BLaER1 treated with 17β-estradiol and CSF1 and Interleukin-3, amounts not matched to agents 10 nM and 100 nM (cell line): ENCODE measurements around the gene LONRF3.

Experiments used
- H3K27ac ChIP-seq, 11 experiments: shearing (Covaris generic); formaldehyde crosslinking; 2 replicates each; pipeline ENCODE4 v1.8.1; 2022
- H3K27me3 ChIP-seq, 11 experiments: shearing (Covaris generic); formaldehyde crosslinking; 2 replicates each; pipeline ENCODE4 v1.8.1; 2022
- H3K36me3 ChIP-seq, 11 experiments: shearing (Covaris generic); formaldehyde crosslinking; 2 replicates each; pipeline ENCODE4 v1.8.1; 2022
- H3K4me1 ChIP-seq, 10 experiments: shearing (Covaris generic); formaldehyde crosslinking; 2 replicates each; pipeline ENCODE4 v1.8.1; 2022
- H3K4me2 ChIP-seq, 11 experiments: shearing (Covaris generic); formaldehyde crosslinking; 2 replicates each; pipeline ENCODE4 v1.8.1; 2022
- H3K4me3 ChIP-seq, 10 experiments: shearing (Covaris generic); formaldehyde crosslinking; 2 replicates each; pipeline ENCODE4 v1.8.1; 2022
- H3K9ac ChIP-seq, 11 experiments: shearing (Covaris generic); formaldehyde crosslinking; 2 replicates each; pipeline ENCODE4 v1.8.1; 2022
- H3K9me3 ChIP-seq, 11 experiments: shearing (Covaris generic); formaldehyde crosslinking; replicated peaks in 1 of 11; 2 replicates each; pipeline ENCODE4 v1.8.1; 2022
- H4K20me1 ChIP-seq, 11 experiments: shearing (Covaris generic); formaldehyde crosslinking; 2 replicates each; pipeline ENCODE4 v1.8.1; 2022
- Cebpa-rat ChIP-seq, 11 experiments: shearing (Covaris generic); IDR thresholded peaks; 2 replicates each; pipeline ENCODE4 v1.8.1; 2022

The LONRF3 gene

DNA sequence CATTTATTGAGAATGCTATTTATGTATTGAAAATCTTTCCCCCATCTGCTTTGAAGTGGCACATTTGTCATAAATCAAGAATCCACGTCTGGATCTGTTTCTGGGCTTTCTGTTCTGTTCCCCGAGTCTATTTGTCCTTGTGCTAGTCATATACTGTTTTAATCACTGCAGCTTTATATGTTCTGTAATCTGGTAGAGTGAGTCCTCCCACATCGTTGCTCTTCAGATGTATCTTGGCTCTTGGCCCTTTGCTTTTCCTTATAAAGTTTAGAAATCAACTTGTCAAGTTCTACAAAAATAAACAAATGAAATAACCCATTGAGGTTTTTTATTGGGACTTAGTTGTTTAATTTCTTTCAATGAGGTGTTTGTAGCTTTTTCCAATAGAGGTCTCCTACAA, 29.0 kb downstream of the LONRF3 start:
- H3K36me3 ChIP-seq: peaks cover 12 to 78% (median 37%) of the 10 kb centered on the region in 11 experiments; a peak in 20 of 22 replicates
- H3K27me3 ChIP-seq: no peaks in the 10 kb centered on the region
- no peak overlapping the region for H3K4me3 ChIP-seq
- TF ChIP-seq Cebpa-rat (IDR thresholded peaks at IDR 0.05): no peak
- H3K4me1 ChIP-seq: no peaks in the 10 kb centered on the region
- H3K27ac ChIP-seq: no peak overlapping the region
- peaks cover 45 to 100% (median 94%) of the 10 kb centered on the region in 11 experiments; a peak in 21 of 22 replicates for H4K20me1 ChIP-seq
- H3K9ac ChIP-seq: no peak overlapping the region
- no peak overlapping the region for H3K4me2 ChIP-seq
- H3K9me3 ChIP-seq: no peaks in the 10 kb centered on the region

GRCh38 chrX:119004920-119005524, 30.6 kb downstream of the LONRF3 start:
- Histone ChIP-seq H3K9me3 (no peaks in the 10 kb centered on the region), H3K27ac (no peak overlapping the region), H3K36me3 (peaks cover 15 to 85% (median 45%) of the 10 kb centered on the region in 11 experiments)

DNA sequence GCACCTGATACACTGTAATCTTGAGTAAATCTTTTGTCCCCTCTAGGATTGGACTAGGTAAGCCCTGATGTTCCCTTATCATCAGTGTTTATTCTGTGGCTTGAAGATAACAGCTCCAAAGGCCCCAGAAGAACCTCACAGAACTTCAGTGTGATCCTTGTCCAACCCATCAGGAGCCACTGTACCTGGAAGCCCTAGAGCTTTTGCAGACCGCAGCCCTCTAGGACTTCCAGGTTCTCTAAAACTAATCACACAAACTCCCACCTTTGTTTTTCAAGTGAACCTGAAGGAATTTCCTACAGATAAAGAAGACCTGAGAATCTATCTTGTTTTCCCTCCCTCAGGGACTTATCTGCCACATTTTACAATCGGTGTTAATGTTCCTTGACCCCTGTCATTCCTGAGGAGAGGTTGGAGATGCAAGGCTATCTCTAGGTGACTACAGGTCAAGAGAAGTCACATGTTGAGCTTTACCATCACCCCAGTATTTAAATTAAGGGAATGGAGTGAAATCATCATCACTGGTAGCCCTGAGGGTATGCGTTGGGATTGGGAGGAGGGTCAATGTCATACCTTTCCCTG, 32.9 kb downstream of the LONRF3 start:
- no peak overlapping the region for H3K27ac ChIP-seq
- no peak for TF ChIP-seq Cebpa-rat (IDR thresholded peaks at IDR 0.05)

More at GRCh38 chrX:119004920-119005524, 30.6 kb downstream of the LONRF3 start:
- Histone ChIP-seq H3K9ac (no peak overlapping the region), H4K20me1 (peaks cover 45 to 100% (median 94%) of the 10 kb centered on the region in 11 experiments; a peak in 21 of 22 replicates), H3K27me3 (no peaks in the 10 kb centered on the region), H3K4me2 (no peak overlapping the region; a peak in 1 of 22 replicates), H3K4me3 (no peak overlapping the region), H3K4me1 (0 out of 20 replicates have a peak, but pooled peaks cover 0 to 5% (median 0%) of the 10 kb centered on the region in 10 experiments)
- no peak for TF ChIP-seq Cebpa-rat (IDR thresholded peaks at IDR 0.05)

GRCh38 chrX:119008110-119008744, 33.8 kb downstream of the LONRF3 start:
- Histone ChIP-seq H3K4me3 (no peak overlapping the region), H3K36me3 (peaks cover 47 to 89% (median 70%) of the 10 kb centered on the region in 11 experiments), H3K4me1 (peaks cover 0 to 37% (median 8%) of the 10 kb centered on the region in 10 experiments; a peak in 12 of 20 replicates), H3K4me2 (no peak overlapping the region), H3K27me3 (no peaks in the 10 kb centered on the region), H4K20me1 (peaks cover 21 to 100% (median 84%) of the 10 kb centered on the region in 11 experiments; a peak in 20 of 22 replicates), H3K9me3 (no peaks in the 10 kb centered on the region), H3K27ac (no peak overlapping the region), H3K9ac (no peak overlapping the region)
- TF ChIP-seq Cebpa-rat (IDR thresholded peaks at IDR 0.05): no peak

More for the DNA sequence above, 32.9 kb downstream of the LONRF3 start:
- H3K9me3 ChIP-seq: no peaks in the 10 kb centered on the region
- H4K20me1 ChIP-seq: peaks cover 30 to 100% (median 89%) of the 10 kb centered on the region in 11 experiments; a peak in 20 of 22 replicates
- no peak overlapping the region for H3K9ac ChIP-seq
- H3K27me3 ChIP-seq: no peaks in the 10 kb centered on the region
- peaks cover 0 to 27% (median 0%) of the 10 kb centered on the region in 10 experiments; a peak in 7 of 20 replicates for H3K4me1 ChIP-seq
- no peak overlapping the region for H3K4me2 ChIP-seq
- H3K36me3 ChIP-seq: peaks cover 38 to 89% (median 64%) of the 10 kb centered on the region in 11 experiments
- no peak overlapping the region for H3K4me3 ChIP-seq

GRCh38 chrX:119009071-119009470, 34.7 kb downstream of the LONRF3 start:
- no peaks in the 10 kb centered on the region for H3K27me3 ChIP-seq
- H3K9ac ChIP-seq: no peak overlapping the region
- H4K20me1 ChIP-seq: peaks cover 12 to 100% (median 84%) of the 10 kb centered on the region in 11 experiments; a peak in 19 of 22 replicates
- no peak overlapping the region for H3K4me3 ChIP-seq
- peaks cover 0 to 45% (median 15%) of the 10 kb centered on the region in 10 experiments; a peak in 15 of 20 replicates for H3K4me1 ChIP-seq
- no peak overlapping the region for H3K4me2 ChIP-seq
- no peak overlapping the region for H3K27ac ChIP-seq
- TF ChIP-seq Cebpa-rat (IDR thresholded peaks at IDR 0.05): no peak
- H3K9me3 ChIP-seq: no peaks in the 10 kb centered on the region
- peaks cover 54 to 91% (median 78%) of the 10 kb centered on the region in 11 experiments for H3K36me3 ChIP-seq

DNA sequence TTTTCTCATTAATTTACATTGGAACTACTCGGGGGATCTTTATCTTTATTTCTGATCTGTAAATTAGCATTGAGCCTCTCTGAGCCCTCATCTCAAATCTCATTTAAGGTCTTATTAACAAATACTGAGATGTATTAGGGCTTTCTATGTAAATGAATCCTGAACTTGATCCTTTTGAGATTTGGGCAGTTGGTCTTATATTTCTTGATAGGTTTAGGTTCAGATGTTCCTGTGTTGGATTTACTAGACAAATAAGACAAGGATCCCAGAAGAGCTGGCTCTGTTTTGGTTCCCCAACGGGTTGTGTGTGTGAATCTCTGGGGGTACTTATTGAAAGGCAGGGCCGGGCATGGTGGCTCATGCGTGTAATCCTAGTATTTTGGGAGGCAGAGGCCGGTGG, 36.1 kb downstream of the LONRF3 start:
- H3K4me3 ChIP-seq: no peak overlapping the region
- peaks cover 61 to 95% (median 82%) of the 10 kb centered on the region in 11 experiments for H3K36me3 ChIP-seq
- no peak overlapping the region for H3K4me2 ChIP-seq
- peaks cover 3 to 100% (median 82%) of the 10 kb centered on the region in 11 experiments; a peak in 20 of 22 replicates for H4K20me1 ChIP-seq
- no peak overlapping the region for H3K9ac ChIP-seq
- no peak overlapping the region for H3K27ac ChIP-seq
- peaks cover 12 to 58% (median 28%) of the 10 kb centered on the region in 10 experiments for H3K4me1 ChIP-seq
- H3K9me3 ChIP-seq: no peaks in the 10 kb centered on the region
- no peak for TF ChIP-seq Cebpa-rat (IDR thresholded peaks at IDR 0.05)
- H3K27me3 ChIP-seq: no peaks in the 10 kb centered on the region

- H3K4me1 ChIP-seq: peaks cover 20 to 72% (median 41%) of the 10 kb centered on the region in 10 experiments
- peaks cover 62 to 93% (median 88%) of the 10 kb centered on the region in 11 experiments for H3K36me3 ChIP-seq
- H3K9ac ChIP-seq: no peak overlapping the region
- peak overlapping the region in 5 of 11 experiments; percentile 8 to 67 (median 56); a peak in 7 of 22 replicates for H3K4me2 ChIP-seq
- peaks cover 11 to 20% (median 15%) of the 10 kb centered on the region in 11 experiments for H3K9me3 ChIP-seq
- H3K4me3 ChIP-seq: no peak overlapping the region
- no peaks in the 10 kb centered on the region for H3K27me3 ChIP-seq
- H4K20me1 ChIP-seq: peaks cover 0 to 74% (median 58%) of the 10 kb centered on the region in 11 experiments; a peak in 18 of 22 replicates
- no peak for TF ChIP-seq Cebpa-rat (IDR thresholded peaks at IDR 0.05)
- no peak overlapping the region for H3K27ac ChIP-seq
These were observed 38.7 kb downstream of the LONRF3 start for GRCh38 chrX:119013164-119013563.

DNA sequence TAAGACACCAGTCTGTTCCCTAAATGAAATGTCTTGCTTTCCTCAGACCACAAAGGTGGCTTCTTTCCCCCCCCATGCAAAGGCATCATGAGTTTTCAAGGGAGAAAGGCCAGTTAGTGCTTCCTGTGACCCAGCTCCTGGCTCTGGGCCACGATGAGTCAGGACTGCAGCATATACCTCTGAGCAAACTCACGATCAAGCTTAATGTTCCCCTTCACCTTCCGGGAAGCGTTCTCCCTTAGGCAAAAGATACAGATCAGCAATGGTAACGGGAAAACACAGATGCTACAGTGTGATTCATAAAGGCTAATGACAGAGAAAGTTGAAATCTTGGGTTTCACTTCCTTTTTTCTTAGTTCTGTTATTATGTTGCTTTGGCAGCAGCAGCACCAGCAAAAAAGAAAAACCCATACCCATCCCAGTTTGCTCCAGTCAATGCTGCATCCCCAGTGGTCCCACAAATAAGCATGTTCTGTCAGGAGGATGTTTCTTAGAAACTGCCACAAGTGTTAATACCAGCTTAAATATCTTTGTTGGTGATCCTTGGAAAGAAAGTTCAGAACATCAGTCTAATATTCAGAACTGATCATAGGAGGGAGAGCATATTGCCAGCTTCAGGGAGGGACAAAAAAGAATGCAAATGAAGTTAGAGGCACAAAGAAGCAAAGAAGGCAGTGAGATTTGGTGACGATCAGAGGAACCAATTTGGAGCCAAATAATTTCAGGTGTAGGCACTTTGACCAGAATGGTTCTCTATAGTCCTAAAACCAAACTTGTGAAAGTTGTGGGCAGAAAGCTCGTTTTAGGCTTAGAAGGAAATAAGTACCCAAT, 41.2 kb downstream of the LONRF3 start:
- Histone ChIP-seq H3K9me3 (peaks cover 11 to 30% (median 15%) of the 10 kb centered on the region in 11 experiments), H3K9ac (peak overlapping the region in 7 of 11 experiments; percentile 26 to 73 (median 50); a peak in 10 of 22 replicates), H3K4me2 (peak overlapping the region; percentile 39 to 67 (median 65)), H3K27ac (peak overlapping the region; percentile 27 to 91 (median 69)), H3K4me3 (no peak overlapping the region), H3K27me3 (no peaks in the 10 kb centered on the region), H4K20me1 (peaks cover 0 to 49% (median 43%) of the 10 kb centered on the region in 11 experiments; a peak in 18 of 22 replicates), H3K36me3 (peaks cover 66 to 91% (median 80%) of the 10 kb centered on the region in 11 experiments), H3K4me1 (peaks cover 20 to 62% (median 41%) of the 10 kb centered on the region in 10 experiments)
- no peak; a peak in 1 of 22 replicates for TF ChIP-seq Cebpa-rat (IDR thresholded peaks at IDR 0.05)
